ENCODE data around the gene C9.
"Not testable (repeated sequence)": the region's sequence is repeated elsewhere in the genome, so short reads cannot be mapped to it uniquely, and the experiment has no call there.

The C9 gene

DNA sequence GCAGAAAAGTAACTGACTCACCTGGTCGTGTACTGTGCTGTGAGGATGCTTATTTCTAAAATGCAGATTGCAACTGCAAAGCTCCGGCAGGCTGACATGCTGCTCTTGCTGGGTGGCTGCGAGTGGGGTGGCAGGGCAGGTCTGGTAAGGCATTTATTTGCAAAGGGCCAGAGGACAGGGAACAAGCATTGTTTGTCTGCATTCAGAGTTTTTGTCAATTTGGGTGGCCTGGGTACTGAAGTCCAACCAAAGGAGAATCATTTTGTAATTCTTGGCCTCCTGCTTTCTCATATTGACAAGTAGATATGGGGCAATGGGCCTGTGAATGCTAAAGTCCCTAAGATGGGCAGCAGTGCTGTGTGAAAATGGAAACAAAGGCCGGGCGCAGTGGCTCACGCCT lies at the start of gene C9:
Gene C9, minus strand, starts transcription at position 129 of the 400 bp plus-strand sequence. Its CDS starts 31 bp downstream, at position 98.
- no peak for DNase-seq

DNA sequence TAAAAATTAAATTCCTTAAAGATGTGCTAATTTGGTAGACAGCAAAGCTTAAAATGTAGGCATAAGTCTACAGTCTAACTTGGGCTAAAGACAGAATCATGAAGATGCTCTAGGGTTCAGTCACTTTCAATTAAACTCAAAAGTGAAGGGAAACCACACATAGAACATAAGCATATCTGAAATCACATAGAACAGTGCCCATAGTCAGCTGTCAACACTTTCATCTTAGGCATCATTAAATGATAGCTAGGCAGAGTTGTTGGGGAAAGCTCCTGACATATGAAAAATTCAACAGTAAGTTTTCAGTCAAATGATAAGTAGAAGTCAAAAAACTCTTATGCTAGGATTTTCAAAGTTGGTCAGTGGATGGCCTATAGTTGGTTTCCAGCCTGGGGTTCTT lies 49.5 kb upstream of the C9 start:
- no peak for DNase-seq

DNA sequence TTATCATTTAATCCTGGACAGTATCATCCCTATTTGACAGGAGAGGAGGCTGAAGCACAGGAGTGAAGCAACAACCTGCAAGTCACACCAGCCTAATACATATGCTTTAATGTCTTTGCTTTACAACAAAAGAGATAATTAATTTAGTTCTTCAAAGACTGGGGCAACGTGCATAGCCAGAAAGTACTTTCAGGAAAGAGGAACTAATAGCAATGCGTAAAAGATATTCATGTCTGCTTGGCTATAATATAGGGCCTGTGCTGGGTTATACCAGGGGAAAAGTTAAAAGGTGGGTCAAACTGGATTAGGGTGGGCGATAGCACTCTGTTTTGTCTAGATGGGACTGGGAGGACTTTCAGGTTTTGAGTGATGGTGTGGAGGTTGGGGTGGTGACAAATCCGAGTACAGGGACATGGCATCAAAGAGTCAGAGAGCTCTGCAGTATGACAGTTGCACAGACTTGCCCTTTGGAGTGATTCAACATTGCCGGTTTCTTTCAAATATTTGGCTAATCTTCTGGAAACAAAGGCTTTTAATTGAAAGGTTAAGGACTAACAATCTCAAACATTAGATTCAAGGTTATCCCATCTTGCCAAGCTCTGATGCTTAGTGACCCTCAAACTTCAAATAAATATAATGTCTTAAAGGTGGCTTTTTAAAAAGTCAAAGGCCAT lies 48.6 kb upstream of the C9 start:
- no peak for DNase-seq

DNA sequence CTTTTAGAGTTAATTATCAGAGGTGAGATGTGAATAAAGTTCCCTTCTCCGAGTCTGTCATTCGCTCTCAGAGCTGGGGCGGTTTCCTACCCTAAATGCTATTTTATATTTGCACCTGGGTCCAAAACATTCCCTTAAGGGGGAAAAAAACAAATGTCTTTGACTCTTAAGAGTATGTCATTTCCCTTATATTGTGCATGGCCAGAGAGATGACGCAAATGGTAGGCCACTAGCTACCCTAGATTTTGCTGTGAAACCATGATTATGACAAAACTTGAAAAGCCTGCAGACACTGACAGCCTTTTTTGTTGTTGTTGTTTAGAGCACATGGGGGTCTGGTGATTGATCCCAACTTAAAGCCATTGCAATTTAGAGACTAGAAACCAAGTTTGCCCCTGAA lies 47.7 kb upstream of the C9 start:
- peak; percentile 39 for DNase-seq

DNA sequence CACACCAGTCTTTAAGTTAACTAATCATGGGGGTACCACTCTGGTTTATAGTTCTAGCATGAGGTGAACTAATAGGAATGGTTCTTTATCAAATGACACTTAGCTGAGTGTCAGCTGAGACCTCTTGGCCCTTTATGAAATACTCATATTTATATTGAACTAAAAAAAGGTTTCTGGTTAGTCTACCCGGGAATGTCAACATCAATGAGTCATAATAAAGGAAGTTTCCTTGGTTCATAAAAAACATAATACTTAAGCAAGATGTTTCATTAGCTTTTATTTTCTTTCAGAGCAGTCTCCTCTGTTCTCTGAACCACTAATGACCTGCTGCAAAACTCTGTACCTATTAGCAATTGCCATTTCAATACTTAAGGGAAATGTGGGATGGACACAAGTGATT lies 46.8 kb upstream of the C9 start:
- peak; percentile 76 for DNase-seq

DNA sequence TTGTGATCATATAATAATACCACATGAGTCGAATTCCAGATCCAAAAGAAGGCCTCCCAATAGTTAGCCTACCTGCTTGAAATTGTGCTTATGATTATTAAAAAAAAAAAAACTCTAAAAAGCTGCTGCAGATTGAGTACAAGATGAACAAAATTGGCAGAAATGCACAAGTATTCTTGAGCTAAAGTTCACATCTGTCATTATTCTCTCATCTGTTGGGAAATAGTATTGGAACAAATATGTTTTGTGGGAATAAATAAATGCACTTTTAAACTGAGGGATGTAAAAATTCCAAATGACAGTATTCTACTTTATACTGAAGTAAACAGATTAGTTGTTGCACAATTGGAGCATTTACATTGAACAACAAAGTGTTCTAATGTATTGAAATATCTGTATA lies 44.7 kb upstream of the C9 start:
- no peak for DNase-seq

DNA sequence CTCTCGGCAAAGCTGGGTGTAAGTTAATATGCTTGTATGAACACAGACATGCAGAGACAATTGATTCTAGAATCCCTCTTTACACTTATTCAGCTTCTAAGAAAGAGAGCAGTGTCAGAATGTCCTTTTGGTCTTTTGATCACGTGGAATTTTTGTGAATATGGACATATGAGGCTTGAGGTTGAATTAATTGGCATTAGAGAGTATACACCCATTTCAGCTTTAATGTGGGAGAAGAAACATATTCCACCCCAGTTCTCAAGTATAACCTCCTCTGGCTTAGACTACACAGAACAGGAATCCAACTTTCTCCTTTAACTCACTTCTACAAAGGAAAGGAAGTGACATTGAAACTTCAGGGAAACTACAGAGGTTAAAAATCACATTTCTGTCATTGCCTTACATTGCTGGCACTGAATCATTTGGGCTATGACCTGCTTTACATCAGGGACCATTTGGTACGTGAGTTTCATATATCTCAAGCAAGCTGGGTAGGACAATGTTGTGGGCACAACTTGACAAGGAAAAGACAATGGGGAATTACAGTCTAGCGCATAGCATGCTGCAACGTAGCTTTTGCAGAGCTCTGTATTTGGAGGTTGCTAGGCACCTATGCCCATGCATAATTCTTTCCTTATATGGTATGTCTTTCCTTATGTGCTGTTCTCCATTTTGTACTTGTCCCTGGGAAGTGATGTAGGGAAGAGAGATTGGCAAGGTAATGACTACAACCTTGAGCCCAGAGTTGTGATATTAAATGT lies 41.0 kb upstream of the C9 start:
- DNase-seq, result peak; percentile 35

DNA sequence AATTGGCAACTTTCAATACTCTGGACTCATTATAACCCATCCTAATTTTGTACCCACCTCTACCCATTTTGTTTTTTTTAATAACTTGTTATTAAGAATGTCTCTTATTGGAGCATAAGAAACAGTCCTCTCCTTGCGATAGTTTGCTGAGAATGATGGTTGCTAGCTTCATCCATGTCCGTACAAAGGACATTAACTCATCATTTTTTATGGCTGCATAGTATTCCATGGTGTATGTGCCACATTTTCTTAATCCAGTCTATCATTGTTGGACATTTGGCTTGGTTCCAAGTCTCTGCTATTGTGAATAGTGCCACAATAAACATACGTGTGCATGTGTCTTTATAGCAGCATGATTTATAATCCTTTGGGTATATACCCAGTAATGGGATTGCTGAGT lies 39.5 kb upstream of the C9 start:
- not testable (repeated sequence) for DNase-seq

DNA sequence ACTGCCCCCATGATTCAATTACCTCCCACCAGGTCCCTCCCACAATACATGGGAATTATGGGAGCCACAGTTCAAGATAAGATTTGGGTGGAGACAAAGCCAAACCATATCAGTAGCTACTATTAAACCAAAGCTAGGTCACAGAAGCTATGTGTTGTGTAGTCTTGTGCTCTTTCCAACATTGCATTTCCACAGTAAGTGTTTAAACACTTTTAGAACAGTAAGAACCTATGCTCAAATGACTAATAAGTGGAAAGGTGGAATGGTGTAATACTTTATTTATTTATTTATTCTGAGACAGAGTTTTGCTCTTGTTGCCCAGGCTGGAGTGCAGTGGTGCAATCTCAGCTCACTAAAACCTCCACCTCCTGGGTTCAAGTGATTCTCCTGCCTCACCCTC lies 37.8 kb upstream of the C9 start:
- DNase-seq, result not testable (repeated sequence)

DNA sequence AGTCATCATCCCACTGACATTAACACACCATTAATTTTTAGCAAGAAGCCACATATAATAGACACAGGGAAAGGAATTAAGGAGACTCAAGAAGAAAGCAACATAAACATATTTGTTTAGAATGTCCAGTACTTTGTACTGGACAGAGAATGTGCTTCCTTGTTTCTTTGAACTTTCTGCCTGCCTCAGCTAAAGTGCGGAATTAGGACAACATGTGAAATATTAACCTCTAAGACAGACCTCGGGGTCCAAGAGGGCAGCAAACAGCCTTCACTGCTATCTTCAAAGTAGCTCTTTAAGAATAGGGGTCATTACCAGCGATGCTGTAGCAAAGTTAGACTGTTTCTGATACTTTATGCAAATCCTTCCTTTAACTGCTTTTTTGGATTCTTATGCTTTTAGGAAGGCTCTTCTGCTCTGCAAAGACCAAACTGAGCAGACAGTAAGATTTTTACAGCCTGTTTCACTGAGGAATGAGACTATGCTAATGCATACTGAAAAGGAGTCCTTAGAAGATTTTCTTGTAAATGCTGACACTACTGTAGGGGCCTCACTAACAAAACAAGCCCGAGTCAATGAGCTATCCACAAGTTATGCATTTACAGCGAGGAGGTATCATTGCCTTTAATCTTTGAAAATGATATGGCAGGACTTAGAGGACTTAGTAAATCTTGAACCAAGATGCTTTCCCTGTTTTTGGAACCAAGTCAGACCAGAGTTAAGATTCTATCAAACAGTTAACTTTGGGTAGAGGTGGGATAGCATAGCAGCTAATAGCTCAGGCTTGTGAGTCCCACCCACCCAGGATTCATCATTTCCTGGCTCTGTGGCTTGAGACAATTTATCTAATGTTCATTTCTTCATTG lies 36.7 kb upstream of the C9 start:
- DNase-seq, result no peak

DNA sequence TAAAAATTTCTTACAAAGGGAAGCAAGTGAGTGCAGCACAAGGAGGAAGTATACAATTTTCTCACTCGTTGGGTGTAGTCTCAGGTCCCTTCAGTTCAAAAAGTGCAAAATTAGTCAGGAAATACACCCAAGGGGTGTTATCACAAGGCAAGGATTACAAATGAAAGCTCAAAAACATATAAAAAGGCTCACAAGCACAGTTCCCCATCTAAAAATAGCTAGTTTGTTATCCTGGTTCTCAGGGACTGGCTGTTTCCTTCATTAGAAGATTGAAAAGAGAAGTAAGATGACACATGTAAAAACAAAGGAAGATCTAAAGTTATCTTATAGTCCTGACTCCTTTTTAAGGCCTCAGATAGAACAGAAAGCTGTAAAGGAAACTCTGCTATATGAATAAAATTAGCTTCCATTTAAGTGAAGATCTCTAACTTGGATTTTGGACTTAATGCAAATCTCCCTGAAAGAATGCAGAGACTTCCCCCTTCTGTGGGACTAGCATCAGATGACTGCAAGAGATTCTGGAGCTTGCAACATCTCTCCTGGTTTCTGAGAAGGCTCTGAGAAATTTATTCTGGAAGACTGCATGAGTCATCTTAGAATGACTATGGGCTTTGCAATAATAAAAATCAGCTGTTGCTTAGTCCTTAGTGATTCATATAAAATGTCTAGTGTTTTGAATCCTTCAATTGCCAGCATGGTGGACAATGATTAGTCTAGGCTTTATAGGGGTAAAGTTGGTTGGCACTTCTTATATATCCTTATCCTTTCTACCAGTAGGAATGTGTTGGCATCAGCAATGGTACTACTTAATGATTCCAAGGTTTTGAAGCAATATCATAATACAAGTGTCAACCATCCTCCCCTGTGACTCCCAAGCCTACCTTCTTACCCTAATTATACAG lies 35.1 kb upstream of the C9 start:
- DNase-seq, result peak; percentile 96

DNA sequence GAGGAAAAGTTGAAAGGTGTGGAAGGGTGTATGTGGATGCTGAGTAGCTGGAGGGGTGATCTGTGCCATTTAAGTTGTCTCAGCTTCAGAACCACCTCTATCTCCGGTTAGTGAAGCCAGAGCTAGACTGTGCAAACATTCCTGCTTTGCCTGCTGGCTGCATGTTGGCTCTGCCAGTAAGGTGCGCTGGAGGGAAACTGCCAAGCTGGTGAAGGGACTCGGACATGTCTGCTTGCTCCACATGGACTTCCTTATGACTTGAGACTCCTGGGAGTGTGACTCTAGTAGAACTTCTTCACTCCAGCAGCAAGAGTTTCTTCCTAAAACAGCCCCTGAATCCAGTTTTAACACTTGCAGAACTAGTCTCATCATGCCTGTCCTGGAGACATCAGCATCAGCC lies 32.5 kb upstream of the C9 start:
- DNase-seq, result no peak

DNA sequence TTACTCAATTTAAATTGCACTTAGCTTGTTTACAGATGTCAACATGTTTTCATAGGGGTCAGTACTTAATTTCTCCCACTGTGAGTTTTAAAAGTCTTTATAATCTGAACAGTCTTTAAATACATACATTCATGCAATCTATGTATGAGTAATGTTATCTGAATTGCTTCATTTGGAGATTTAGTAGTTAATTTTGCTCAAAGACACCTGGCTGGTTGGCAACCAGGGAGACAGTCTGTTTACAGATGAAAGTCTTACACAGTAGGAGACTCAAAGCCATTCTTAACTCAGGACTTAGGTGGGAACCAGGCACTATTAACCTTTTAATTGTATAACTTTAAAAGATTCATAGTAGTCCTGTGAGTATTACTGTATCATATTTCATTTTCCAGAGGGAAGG lies 31.2 kb upstream of the C9 start:
- no peak for DNase-seq

DNA sequence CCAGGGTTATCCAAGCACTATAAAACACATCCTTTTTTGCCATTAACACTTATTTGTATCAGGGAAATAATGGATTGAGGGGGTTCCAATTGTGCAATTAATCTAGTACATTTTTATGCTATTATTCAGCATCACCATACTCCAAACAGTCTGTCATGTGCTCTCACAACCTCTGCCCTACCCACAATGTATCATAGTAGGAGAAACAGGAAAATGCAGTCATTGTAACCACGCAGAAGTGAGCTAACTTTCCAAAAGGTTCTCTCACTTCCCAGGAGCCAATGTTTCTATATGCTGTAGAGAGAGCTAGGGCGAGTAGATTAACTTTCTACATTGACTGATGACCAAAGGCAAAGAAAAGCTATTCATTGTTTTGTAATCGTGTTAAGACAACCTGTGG lies 30.7 kb upstream of the C9 start:
- peak; percentile 87 for DNase-seq

DNA sequence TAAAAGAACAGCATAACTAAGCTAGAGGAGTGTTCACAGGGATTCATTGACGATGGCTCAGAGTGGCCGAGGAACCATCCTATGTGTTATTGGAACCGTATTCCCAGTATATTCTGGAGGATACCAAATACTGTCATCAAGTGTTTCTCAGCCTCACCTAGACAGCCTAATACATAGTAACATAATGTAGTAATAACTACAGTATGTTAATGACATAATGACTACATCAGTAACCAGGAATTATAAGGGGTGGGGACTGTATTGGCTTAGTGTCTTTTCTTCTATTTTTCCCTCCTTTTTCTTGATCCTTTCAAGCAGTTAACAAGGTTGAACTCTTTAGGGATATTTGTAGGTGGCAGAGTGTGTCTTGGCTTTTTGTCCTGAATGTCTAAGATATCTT lies 26.6 kb upstream of the C9 start:
- DNase-seq, result no peak

DNA sequence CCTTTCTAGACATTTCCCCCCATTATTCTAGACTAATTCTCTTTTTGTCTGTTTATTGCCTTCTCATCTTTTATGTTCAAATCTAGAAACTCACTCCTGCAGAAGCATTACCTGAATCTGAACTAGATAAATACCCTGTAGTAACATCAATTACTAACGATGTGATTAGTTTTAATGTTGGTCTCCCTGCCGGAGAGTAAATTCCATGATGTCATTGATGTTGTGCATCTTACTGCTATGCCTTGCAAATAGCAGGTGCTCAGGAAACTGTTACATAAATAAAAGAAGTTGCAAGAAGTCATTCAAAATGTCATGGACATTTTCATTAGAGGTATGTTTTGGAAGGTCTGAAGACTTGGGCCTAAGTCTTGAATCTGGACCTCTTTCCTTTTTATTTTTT lies 23.0 kb upstream of the C9 start:
- DNase-seq, result no peak

DNA sequence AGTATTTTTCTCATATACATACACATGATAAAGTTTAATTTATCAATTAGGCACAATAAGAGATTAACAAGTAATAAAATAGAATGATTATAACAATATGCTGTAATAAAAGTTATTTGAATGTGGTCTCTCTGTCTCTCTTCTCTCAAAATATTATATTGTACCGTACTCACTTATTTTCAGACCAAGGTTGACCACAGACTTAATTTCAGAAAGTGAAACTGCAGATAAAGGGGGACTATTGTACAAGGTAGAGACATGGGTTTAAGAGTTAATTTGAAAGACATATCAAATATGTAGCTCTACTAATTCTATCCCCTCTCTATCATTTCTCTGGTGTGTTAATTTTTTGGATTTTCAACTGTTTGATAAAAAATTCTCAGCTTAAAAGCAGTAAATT lies 20.0 kb upstream of the C9 start:
- DNase-seq, result no peak

DNA sequence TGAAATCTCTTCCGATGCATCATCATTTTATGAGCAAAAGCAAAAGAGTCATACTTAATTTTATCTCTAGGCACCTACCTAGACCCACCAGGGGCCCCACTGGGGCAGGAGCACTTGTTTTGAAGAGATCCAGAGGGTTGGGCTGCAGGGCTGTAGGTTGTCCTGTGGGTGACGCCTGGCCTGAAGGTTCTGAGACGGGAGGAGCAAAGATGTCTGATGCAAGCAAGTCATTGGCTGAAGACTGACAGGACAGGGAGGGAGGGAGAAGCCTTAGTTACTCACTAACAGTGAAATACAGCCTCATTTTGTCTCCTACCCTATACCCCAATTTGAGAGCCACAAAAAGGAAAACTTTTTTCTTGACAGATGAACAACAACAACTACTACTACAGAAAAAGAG lies 17.1 kb upstream of the C9 start:
- DNase-seq, result no peak

DNA sequence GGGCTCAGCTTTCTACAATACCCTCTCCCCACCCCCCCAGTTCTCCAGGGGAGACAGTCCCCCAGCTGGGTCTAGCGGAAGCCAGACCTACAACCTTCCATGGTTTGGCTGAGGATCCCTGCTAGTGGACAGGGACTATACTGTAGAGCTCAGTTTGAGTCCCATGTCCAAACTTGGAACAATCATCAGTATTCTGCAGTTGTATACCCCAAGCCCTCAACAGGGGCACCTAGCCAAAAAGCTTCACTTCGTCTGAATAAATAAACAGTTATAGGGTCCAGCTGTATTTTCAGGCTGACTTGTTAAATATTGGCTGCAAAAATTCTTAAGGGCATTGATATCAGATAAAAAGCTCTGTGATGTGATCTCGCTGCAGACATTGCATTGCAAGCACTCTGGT lies 15.4 kb upstream of the C9 start:
- DNase-seq, result no peak

DNA sequence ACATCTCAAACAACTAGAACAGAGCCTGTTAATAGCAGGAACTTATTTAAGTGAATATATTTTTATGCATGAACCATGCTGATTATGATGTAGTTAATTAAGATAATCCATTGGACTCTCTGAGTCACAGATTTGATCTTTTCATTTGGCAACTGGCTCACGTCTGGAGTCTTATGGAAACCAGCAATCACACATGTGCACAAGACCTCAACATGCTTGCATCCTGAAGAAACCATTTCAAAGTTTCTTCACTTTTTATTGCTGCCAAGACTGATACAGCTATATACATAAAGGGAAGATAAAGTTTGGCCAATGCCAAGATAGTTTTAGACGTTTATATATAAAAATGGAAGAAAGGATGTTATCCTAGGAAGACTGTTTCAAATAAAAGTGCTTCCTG lies 13.3 kb upstream of the C9 start:
- no peak for DNase-seq

DNA sequence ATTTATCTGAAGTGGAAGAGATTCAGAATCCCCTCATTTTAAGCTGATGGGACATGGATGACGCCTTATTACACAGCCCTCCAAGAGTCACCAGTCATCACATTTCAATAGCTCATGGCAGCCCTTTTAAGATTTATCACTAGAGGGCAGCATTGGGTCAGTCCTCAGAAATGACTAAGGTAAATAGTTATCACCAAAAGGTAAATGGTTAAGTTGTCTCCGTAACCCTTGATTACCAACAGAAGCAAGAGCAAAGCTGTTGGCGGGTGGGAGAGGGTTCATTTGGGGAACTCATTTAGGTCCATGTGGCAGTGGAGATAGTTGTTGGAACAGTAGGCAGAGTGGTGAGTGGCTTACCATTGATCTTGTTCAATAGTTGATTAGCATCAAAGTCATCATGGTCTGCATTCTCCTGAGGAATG lies 12.0 kb upstream of the C9 start:
- peak; percentile 80 for DNase-seq

DNA sequence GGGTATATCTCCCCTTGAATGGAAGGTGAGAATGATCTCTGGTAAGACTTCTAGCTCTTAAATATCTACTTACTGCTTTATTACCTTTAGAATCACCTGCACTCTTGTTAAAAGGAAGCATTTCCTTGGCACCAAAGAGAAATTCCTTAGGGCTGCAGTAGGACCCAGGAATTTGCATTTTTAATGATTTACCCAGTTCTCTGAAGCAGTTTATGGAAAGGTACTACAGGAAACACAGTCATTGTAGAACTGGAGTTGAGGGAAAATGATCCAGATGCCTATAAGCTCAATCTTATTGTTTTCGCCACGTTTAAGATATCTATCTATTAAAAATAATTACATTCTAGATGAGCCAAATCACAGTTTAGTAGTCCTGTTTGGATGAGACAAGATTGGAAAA lies 9.5 kb upstream of the C9 start:
- no peak for DNase-seq

DNA sequence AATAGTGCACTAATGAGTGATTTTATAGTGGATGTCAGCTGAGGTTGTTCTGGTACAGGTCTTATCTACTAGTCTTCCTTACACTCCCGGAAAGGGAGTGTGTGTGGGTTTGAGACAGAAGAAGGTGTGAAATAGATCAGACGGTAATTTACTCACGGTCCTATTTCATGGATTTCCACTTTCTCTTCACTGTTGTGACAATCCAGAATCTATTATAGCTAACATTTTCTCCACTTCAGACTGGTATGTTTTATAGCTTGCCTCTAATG lies 7.0 kb upstream of the C9 start:
- no peak for DNase-seq
